Activated CD8-positive, alpha-beta memory T cell treated with anti-CD3 and anti-CD28 coated beads for 4 hours (primary cell): ENCODE data around the gene KANK4.

Source experiments
- DNase-seq, 2 donors: peaks; one replicate each; pipeline ENCODE4 v3.0.0-alpha.2; 2020; ENCODE audit warnings: low read depth in 2 of 2

Gene KANK4

GRCh38 chr1:62304975-62305374, 14.3 kb downstream of the KANK4 start:
- no peak for DNase-seq

GRCh38 chr1:62304515-62304914, 14.7 kb downstream of the KANK4 start:
- DNase-seq: no peak

GRCh38 chr1:62301726-62302390, 17.4 kb downstream of the KANK4 start:
- DNase-seq: no peak

DNA sequence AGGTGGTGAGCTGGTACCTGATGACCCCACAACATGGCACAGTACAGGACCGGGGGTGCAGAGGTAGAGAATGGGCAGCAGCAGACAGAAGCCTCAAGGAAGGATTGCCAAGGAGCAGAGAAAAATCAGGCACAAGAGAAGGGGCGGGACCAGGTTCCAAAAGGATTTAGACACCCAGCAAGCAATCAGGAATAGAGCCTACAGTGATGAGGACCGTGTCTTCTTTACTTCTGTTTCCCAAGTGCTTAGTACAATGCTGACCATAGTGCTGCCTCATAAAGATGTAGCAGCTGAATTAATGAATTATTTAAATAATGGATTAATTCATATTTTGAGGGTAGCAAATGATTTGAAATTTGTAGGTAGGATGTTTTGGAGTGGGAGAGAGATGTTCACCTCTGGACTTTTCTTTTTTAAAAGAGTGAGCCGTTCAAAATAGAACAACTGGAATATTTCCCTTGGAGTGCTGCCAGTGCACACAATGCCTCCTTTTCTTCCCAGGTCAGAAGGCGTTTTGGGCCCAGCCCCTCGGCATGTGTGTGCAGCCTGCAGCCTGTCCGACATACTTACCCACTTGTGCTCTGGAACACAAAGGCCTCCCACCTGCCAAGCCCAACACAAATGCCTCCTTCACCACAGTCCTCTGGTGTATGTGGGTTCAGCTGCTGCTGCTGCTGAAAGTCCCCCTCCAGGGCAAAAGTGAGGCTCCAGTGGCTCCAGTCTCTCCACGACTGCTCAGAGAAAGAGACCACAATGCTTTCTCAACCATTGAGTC, 19.6 kb downstream of the KANK4 start:
- no peak for DNase-seq

DNA sequence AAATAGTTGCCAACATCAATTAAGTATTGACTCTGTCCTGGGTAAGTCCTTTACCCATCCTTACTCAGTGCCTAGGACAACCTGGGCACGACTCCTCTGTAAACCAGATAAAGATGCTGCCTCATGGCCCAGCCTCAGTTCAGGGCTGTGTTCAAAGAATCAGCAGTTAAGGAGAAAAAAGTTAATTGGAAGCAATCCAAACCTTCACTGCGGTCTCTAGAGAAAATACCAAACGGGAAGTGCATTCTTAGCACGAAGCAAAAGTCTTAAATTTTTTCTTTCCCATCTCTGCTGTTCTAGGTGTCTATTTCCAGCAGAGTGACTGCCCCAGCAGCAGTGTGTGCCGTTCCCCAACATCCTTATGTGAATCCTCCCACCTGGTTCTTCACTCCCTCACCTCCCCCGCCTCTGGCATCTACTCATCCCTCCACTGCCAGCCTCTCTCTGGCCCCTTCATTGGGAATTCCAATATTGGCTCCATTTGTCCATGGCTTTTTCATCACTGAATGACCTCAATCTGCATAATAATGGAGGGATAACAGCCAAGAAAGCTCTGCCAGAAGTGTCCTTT, 23.2 kb downstream of the KANK4 start:
- no peak for DNase-seq

- DNase-seq: no peak
Observed at GRCh38 chr1:62294261-62294660, 25.0 kb downstream of the KANK4 start.

- DNase-seq: no peak
Observed at GRCh38 chr1:62288662-62289061, 30.6 kb downstream of the KANK4 start.

- no peak for DNase-seq
Observed at GRCh38 chr1:62288224-62288623, 31.0 kb downstream of the KANK4 start.

- no peak for DNase-seq
Observed at GRCh38 chr1:62286786-62287224, 32.4 kb downstream of the KANK4 start.

- DNase-seq: no peak
Observed at GRCh38 chr1:62285984-62286785, 33.0 kb downstream of the KANK4 start.

- DNase-seq: no peak
Observed at GRCh38 chr1:62285440-62285839, 33.8 kb downstream of the KANK4 start.

DNA sequence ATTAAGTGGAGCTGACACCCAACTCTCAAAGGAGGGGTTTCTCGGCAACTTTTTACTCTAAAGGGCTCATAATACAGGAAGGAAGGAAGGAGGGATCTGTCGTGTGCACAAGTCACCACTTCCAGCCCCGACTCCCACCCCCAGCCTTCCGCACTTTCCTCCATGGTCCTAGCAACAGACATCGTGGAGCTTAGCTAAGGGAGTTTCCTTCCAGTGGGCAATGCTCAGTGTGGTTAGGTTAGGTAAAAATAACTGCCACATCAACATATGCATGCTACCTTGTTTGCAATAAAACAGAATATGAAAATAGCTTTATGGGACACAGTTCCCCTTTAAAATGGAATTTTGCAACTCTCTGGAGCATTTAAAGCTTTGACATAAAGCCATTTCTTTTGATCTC, 35.2 kb downstream of the KANK4 start:
- DNase-seq: no peak

- DNase-seq: no peak
Observed at GRCh38 chr1:62282909-62283755, 36.1 kb downstream of the KANK4 start.

DNA sequence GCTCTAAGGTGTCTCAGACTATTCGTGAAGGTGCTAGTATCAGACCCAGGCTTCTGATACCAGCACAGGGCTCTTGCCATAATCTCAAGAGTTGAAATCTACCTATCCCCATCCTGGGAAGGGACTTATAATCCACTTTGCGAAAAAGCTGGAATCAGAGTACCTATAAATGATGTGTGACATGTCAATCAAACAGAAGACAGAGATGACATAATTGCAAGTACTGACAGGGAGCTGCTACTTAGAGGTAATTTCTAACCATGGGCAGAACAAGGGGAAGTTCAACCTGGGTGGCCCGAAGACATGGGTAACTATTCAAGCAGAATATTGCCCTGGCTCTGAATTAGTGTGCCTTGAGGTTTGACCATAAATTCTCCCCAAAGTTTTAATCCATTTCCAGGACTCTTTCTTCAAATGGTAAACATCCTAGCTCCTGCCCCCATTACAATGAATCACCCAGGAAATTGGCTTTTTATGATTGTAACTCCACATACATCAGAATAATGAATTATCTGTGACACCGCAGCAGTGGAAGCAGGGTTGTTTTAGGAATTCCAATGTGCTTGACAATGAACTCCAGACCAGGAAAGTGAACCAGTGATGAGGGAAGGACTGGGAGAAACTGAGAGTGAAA, 37.2 kb downstream of the KANK4 start:
- DNase-seq: no peak

GRCh38 chr1:62280960-62281465, 38.2 kb downstream of the KANK4 start:
- no peak for DNase-seq

- no peak for DNase-seq
Observed at GRCh38 chr1:62280150-62280549, 39.1 kb downstream of the KANK4 start.

DNA sequence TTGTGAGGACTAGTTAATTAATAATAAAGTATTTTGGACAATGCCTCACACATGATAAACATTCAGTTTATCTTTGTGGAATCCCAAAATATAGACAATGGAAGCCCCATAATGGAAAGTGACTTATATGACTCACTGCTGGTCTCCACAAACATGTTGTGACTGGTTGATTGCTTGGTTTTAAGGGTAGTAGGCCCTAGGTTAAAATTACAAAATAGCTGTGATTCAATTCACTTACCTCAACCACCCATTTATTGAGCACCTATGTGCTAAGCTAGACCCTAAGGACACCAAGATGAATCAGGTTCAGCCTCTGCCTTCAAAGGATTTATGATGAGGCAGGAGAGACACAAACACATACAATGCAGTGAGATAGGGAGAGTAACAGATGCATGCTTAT, 42.4 kb downstream of the KANK4 start:
- DNase-seq: no peak

- no peak for DNase-seq
Observed at GRCh38 chr1:62274496-62275485, 44.4 kb downstream of the KANK4 start.

- DNase-seq: no peak
Observed at GRCh38 chr1:62273953-62274352, 45.3 kb downstream of the KANK4 start.
